ENCODE results near the gene THADA.

THADA gene

GRCh38 chr2:43438858-43439655 is 156.8 kb downstream of the THADA start:
- no peak for DNase-seq

DNA sequence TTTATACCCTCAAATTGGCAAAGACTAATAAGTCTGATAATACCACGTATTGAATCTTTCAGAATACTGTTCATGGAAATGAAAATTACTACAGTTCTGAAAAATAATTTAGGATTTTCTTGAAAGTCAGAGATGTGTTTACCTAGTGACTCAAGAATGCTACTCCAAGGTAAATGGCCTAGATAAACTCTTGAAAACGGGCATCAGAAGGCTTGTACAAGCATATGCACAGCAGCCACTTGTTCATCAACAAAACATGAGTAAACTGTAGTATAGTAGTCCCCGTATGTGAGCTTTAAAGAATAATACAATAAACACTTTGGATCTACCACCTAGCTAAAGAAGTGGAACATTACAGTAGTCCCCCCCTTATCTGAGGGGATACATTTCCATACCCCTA is 157.5 kb downstream of the THADA start:
- no peak for DNase-seq

GRCh38 chr2:43437363-43437762 is 158.5 kb downstream of the THADA start:
- DNase-seq, result no peak

GRCh38 chr2:43436431-43436830 is 159.4 kb downstream of the THADA start:
- no peak for DNase-seq

GRCh38 chr2:43435746-43436145 is 160.1 kb downstream of the THADA start:
- no peak for DNase-seq

DNA sequence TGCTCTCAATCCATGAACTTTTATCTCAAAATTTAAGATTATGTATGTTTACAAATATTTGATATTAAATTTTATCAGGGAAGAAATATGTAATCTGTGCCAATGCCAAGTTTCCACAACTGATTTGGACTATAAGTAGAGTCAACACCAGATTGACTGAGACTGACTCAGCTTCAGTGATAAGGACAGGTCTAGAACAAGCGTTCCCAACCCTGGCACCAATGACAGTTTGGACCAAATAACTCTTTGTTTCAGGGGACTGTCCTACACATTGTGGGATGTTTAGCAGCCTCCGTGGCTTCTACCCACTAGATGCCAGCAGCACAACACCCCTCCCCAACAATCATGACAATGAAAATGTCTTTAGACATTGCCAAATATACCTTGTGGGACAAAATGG is 165.3 kb downstream of the THADA start:
- DNase-seq, result no peak

DNA sequence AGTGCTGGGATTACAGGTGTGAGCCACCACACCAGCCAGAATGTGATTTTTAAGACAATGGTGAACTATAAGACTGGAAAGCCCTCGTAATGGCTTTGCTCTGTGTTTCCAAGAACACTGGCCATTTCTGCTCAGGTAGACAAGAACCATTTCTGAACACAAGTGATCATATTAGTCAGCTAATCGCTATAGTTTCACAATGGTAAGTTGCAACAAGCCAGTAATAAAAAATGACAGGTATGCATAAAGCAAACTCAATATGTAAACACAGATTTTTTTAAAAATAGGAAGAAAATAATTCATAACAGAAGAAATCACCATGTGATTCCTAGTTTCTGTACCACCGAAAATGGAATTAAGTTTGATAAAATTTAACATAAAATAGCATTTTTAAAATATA is 166.5 kb downstream of the THADA start:
- no peak for DNase-seq

- DNase-seq, result no peak
Observed at GRCh38 chr2:43427032-43427424, 168.8 kb downstream of the THADA start.

DNA sequence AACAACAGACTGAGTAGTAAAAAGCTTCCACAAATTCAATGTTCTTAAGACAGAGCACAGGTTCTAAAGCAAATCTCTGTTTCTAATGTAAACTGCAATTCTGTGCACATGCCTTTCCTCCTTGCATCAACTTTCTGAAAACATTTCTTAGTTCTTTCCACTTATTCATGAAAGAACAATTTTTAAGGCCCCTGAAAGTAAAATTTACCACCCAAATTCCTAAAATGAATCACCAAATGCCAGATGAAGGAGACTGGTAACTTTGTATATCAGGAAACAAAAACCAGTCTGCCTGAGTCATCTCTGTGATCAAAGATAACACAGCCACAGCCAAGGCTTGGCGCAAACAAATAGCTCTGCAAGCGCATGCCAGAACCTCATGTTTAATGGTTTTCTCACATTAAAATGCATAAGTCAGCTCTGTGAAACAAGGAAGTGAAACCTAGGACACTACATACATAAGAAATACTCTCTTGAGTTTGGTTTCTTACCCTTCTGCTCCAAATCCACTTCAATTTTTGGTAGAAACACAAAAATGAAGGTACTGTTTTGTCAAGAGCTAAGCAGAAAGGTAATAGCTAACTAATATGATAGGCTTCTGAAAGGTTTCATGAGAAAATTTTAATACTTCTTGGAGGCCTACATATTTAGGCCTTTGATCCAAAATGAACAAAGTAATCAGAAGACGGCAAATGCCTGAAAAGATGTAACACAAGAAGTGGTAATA is 169.4 kb downstream of the THADA start:
- DNase-seq, result peak; percentile 76

- no peak for DNase-seq
Observed at GRCh38 chr2:43425659-43426058, 170.2 kb downstream of the THADA start.

GRCh38 chr2:43424262-43425207 is 171.3 kb downstream of the THADA start:
- DNase-seq, result no peak

GRCh38 chr2:43423941-43424261 is 171.9 kb downstream of the THADA start:
- no peak for DNase-seq

GRCh38 chr2:43421194-43421593 is 174.6 kb downstream of the THADA start:
- DNase-seq, result no peak

DNA sequence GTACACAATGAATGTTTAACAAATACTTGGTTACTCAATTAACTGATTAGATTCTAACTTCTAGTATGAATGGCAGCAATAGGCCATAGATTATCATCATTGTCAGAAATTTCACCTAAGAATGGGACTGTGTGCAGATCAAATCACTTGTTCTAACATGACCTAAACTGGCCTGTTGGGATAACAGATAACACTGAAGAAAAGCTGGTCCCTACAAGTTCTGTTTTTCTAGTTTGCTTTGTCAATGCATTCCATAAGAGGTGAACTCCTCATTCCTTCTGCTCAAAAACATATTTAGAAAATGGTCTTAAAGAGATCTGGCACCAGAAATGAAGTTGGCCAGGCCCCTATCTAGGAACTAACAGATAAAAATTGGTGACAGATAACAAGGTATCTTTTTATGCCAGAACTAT is 175.4 kb downstream of the THADA start:
- no peak for DNase-seq

GRCh38 chr2:43419876-43420275 is 176.0 kb downstream of the THADA start:
- DNase-seq, result no peak

DNA sequence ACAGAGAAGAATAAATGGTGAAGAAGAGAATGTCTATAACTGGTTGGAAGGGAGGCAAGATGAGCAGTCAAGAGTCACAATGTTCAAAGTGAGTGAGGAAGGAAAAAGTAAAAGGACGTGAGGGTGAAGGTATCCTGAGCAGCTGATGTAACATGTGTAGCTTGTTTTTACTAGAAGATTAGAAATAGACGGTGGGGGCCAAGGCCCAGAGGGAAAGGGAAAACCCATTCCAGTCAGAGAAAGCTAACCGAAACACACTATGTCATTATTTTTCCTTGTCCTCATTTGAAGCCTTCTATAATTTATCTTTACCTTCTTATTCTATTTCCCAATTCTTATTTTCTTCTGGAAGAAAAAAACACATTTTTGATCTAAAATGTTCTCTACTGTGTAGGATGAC is 176.6 kb downstream of the THADA start:
- DNase-seq, result no peak

GRCh38 chr2:43418680-43419079 is 177.2 kb downstream of the THADA start:
- no peak for DNase-seq

- no peak for DNase-seq
Observed at GRCh38 chr2:43417300-43417699, 178.5 kb downstream of the THADA start.

GRCh38 chr2:43415592-43415991 is 180.2 kb downstream of the THADA start:
- no peak for DNase-seq

DNA sequence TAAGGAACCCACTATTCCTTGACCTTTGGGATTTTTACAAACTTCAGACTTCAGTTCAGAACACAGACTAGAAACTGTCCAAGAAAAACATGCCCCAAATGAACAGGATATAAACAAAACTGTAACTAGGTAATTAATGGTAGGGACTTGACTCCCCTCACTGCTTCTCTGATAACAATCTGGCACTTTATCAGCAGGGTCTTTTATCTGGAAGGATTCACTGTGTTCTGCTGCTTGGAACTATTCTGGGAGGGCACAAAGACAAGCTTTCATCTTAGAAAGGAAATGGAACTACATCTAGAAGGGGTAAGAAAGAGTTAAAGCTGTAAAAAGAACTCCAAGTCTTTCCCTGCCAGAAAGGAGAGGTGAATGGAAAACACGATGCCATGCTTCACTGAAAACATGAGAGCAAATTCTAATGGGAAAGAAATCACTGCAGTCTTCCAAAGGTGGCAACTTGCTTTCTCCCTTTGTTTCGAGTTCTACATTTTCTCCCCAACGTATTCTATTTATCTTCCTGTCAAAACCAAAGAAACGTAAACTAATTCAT is 181.2 kb downstream of the THADA start:
- no peak for DNase-seq

GRCh38 chr2:43414033-43414432 is 181.8 kb downstream of the THADA start:
- DNase-seq, result no peak

GRCh38 chr2:43412114-43412753 is 183.6 kb downstream of the THADA start:
- no peak for DNase-seq

Data from stimulated activated CD4-positive, alpha-beta T cell treated with anti-CD3 and anti-CD28 coated beads, Interleukin-15, amount 100 ng/mL, for 24 hours (primary cell).